ENCODE results near the gene BCL7B. TPM values are rescaled to one million over a fixed set of nuclear protein-coding genes. Genes with fewer than 3 reads are reported as not detected.

The BCL7B gene
- total and polyA plus RNA-seq, 10 of the 15 experiments (the other 5 are each of a cell fraction or from before 2014, with no cell fraction given), result 10.9 to 61.8 (median 50.2) TPM

GRCh38 chr7:73519867-73520672, 37.4 kb downstream of the BCL7B start:
- Histone ChIP-seq H3K27ac (ENCODE audit: control insufficient read depth, insufficient read depth) (peak overlapping the region; percentile 91), H3K4me3 (peak overlapping the region; percentile 76), H3K79me2 (ENCODE audit: control insufficient read depth, insufficient read depth, low read length) (peaks cover 70% of the 10 kb centered on the region), H3K27me3 (replicated peaks in 1 of 2; ENCODE audit: control insufficient read depth in 2 of 2, insufficient read depth in 2 of 2, low read length in 1 of 2) (no peaks in the 10 kb centered on the region), H3K36me3 (ENCODE audit: control insufficient read depth in 2 of 2, insufficient read depth in 2 of 2, low read length in 1 of 2) (peaks cover 7 to 16% of the 10 kb centered on the region in 2 experiments; a peak in 3 of 4 replicates), H3K9me3 (replicated peaks; ENCODE audit: control insufficient read depth, insufficient read depth, low read length) (no peaks in the 10 kb centered on the region; the same call in 2 of the 3 replicates), H3K9ac (ENCODE audit: control insufficient read depth, insufficient read depth, low read length) (peak overlapping the region; percentile 80), H4K20me1 (ENCODE audit: control insufficient read depth, insufficient read depth) (no peaks in the 10 kb centered on the region), H2AFZ (ENCODE audit: control insufficient read depth, low read depth, low read length) (no peak overlapping the region), H3K4me1 (ENCODE audit: control insufficient read depth, insufficient read depth, low read length) (peaks cover 5% of the 10 kb centered on the region; the same call in 1 of the 2 replicates), H3K4me2 (ENCODE audit: control insufficient read depth, insufficient read depth) (peak overlapping the region; percentile 76)
- ChIA-PET POLR2A (interaction anchor here (0.6 to 4.2 kb wide), 5 partner anchors 20 to 477 kb away, joined by 3 to 41 read pairs (median 3); partner anchors contain the start of genes BCL7B and TBL2), SMC1A (ENCODE audit: uncharacterized antibody, unreplicated experiment) (interaction anchor here (0.6 to 2.2 kb wide), 8 partner anchors 12 to 75 kb away, joined by 3 to 9 read pairs (median 3); partner anchors contain the start of genes BCL7B and TBL2), RAD21 (ENCODE audit: unreplicated experiment) (interaction anchor here (0.8 to 3.3 kb wide), 7 partner anchors 8 to 63 kb away, joined by 3 to 21 read pairs (median 4); partner anchors contain the start of genes BCL7B and TBL2), CTCF (interaction anchor here (0.6 to 1.8 kb wide), 9 partner anchors 8 to 213 kb away, joined by 3 to 9 read pairs (median 4); no protein-coding TSS in a partner anchor)
- WGBS (ENCODE audit: insufficient coverage, insufficient replicate concordance, low lambda C conversion rate, missing lambda C conversion rate), result 30% methylated on average over 16 of the region's 18 CpGs
- intact Hi-C loops (cut with micrococcal nuclease; ENCODE audit: unreplicated experiment) (loop anchor here (10.0 kb wide), 2 partner anchors 165 to 215 kb away; partner anchors contain the start of genes ABHD11, BUD23 and DNAJC30), in situ Hi-C loops (cut with MboI) (no loop called here)
- DNase-seq (ENCODE audit: low read depth, low spot score) (no peak), ATAC-seq (no peak), FAIRE-seq (no peak)
- no TSS peak for BruUV-seq (replicated peaks)
- 0 out of 4 replicates have a peak, but pooled peaks of 1 of the 2 experiments have one; percentile 13 for TF ChIP-seq BHLHE40 (IDR thresholded peaks at IDR 0.05; ENCODE audit: borderline replicate concordance in 1 of 2, low read depth in 2 of 2, low read length in 1 of 2)
- TF ChIP-seq, protein P1, sequence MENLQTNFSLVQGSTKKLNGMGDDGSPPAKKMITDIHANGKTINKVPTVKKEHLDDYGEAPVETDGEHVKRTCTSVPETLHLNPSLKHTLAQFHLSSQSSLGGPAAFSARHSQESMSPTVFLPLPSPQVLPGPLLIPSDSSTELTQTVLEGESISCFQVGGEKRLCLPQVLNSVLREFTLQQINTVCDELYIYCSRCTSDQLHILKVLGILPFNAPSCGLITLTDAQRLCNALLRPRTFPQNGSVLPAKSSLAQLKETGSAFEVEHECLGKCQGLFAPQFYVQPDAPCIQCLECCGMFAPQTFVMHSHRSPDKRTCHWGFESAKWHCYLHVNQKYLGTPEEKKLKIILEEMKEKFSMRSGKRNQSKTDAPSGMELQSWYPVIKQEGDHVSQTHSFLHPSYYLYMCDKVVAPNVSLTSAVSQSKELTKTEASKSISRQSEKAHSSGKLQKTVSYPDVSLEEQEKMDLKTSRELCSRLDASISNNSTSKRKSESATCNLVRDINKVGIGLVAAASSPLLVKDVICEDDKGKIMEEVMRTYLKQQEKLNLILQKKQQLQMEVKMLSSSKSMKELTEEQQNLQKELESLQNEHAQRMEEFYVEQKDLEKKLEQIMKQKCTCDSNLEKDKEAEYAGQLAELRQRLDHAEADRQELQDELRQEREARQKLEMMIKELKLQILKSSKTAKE (IDR thresholded peaks at IDR 0.05; ENCODE audit: low read depth, poor library complexity, severe bottlenecking), result no peak
- peak; percentile 35 for TF ChIP-seq ZNF384 (IDR thresholded peaks at IDR 0.05; ENCODE audit: borderline replicate concordance, low read depth, low read length)
- no peak for TF ChIP-seq EGR1 (IDR thresholded peaks at IDR 0.05; ENCODE audit: borderline replicate concordance in 1 of 2, low read depth in 2 of 2, low read length in 2 of 2)
- peak; percentile 51; the same call in 1 of the 2 replicates for TF ChIP-seq MLLT1 (IDR thresholded peaks at IDR 0.05)
